ENCODE data around the gene MADD.
"Not testable (repeated sequence)": the region's sequence is repeated elsewhere in the genome, so short reads cannot be mapped to it uniquely, and the experiment has no call there.

MADD gene

GRCh38 chr11:47278058-47278457, 8.1 kb downstream of the MADD start:
- no peak for DNase-seq

- DNase-seq: no peak
These were observed 8.8 kb downstream of the MADD start for GRCh38 chr11:47278769-47279168.

- DNase-seq: no peak
These were observed 10.2 kb downstream of the MADD start for GRCh38 chr11:47280099-47280498.

- no peak for DNase-seq
These were observed 10.9 kb downstream of the MADD start for GRCh38 chr11:47280860-47281259.

GRCh38 chr11:47282462-47282861, 12.5 kb downstream of the MADD start:
- no peak for DNase-seq

- DNase-seq: no peak
These were observed 14.2 kb downstream of the MADD start for GRCh38 chr11:47284151-47284550.

- DNase-seq: no peak
These were observed 16.2 kb downstream of the MADD start for GRCh38 chr11:47285969-47286770.

- no peak for DNase-seq
These were observed 18.1 kb downstream of the MADD start for GRCh38 chr11:47288066-47288465.

GRCh38 chr11:47289856-47290255, 19.9 kb downstream of the MADD start:
- DNase-seq: no peak

- DNase-seq: no peak
These were observed 25.5 kb downstream of the MADD start for GRCh38 chr11:47295385-47295784.

- no peak for DNase-seq
These were observed 26.1 kb downstream of the MADD start for GRCh38 chr11:47296045-47296444.

GRCh38 chr11:47299078-47299477, 29.1 kb downstream of the MADD start:
- DNase-seq: no peak

GRCh38 chr11:47302853-47303252, 32.9 kb downstream of the MADD start:
- no peak for DNase-seq

- DNase-seq: no peak
These were observed 36.0 kb downstream of the MADD start for GRCh38 chr11:47305734-47306483.

- DNase-seq: no peak
These were observed 36.5 kb downstream of the MADD start for GRCh38 chr11:47306484-47306844.

- DNase-seq: no peak
These were observed 38.3 kb downstream of the MADD start for GRCh38 chr11:47308050-47308823.

- DNase-seq: no peak
These were observed 45.1 kb downstream of the MADD start for GRCh38 chr11:47314992-47315391.

GRCh38 chr11:47316501-47316900, 46.6 kb downstream of the MADD start:
- not testable (repeated sequence) for DNase-seq

- DNase-seq: no peak
These were observed 47.3 kb downstream of the MADD start for GRCh38 chr11:47317064-47317828.

- no peak for DNase-seq
These were observed 48.2 kb downstream of the MADD start for GRCh38 chr11:47318166-47318565.

- no peak for DNase-seq
These were observed 54.6 kb downstream of the MADD start for GRCh38 chr11:47324520-47324919.

GRCh38 chr11:47325271-47326041, 55.5 kb downstream of the MADD start:
- DNase-seq: no peak

Data from 8988T (cell line).